Middle frontal gyrus (tissue), 1 donor: ENCODE measurements around the gene CD38.
"Not testable (repeated sequence)": the region's sequence is repeated elsewhere in the genome, so short reads cannot be mapped to it uniquely, and the experiment has no call there.

Source experiments
- DNase-seq: peaks from one replicate; pipeline ENCODE4 v3.0.0-alpha.2; 2015; ENCODE audit warnings: low spot score; ENCODE audit errors: extremely low spot score

The CD38 gene

GRCh38 chr4:15778289-15779241 is at the start of gene CD38:
TSS of gene CD38 (plus strand) at chr4:15778328. CDS start at chr4:15778415, 87 bp downstream.
- DNase-seq = no peak

DNA sequence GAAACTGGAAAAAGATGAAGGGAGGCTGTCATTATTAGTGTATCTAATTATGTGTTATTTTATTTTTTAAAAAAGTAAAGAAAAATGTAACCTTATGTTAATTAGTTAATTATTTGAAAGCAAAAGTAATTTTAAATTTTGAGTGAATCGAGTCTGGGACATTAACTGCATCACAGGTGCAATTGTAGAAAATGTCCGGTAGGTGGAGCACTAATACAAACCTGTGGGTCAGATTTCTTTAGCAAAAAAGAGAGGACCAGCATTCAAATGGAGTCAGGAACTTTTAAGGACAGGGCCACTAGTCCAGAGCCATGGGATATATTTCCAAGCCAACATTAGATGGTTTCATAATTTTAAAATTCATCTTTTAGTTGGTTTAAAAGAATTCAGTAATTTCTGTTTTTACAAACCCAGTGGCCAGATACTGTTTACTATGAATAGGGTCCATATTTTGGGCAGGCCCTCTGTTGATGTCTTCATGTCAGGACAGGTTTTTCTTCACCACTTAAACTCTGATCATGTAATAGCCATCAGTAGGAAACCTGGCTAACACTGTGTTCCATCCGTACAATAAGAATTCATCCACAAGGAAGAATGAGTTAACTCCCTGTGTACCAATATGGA is 48.1 kb upstream of the CD38 start:
- DNase-seq = peak; percentile 19

DNA sequence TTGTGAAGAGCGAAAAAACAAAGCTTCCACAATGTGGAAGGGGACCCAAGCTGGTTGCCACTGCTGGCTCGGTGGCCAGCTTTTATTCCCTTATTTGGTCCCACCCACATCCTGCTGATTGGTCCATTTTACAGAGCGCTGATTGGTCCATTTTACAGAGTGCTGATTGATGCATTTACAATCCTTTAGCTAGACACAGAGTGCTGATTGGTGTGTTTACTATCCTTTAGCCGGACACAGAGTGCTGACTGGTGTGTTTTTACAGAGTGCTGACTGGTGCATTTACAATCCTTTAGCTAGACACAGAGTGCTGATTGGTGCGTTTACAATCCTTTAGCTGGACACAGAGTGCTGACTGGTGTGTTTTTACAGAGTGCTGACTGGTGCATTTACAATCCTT is 45.1 kb upstream of the CD38 start:
- not testable (repeated sequence) for DNase-seq

GRCh38 chr4:15735536-15735935 is 42.6 kb upstream of the CD38 start:
- no peak for DNase-seq

DNA sequence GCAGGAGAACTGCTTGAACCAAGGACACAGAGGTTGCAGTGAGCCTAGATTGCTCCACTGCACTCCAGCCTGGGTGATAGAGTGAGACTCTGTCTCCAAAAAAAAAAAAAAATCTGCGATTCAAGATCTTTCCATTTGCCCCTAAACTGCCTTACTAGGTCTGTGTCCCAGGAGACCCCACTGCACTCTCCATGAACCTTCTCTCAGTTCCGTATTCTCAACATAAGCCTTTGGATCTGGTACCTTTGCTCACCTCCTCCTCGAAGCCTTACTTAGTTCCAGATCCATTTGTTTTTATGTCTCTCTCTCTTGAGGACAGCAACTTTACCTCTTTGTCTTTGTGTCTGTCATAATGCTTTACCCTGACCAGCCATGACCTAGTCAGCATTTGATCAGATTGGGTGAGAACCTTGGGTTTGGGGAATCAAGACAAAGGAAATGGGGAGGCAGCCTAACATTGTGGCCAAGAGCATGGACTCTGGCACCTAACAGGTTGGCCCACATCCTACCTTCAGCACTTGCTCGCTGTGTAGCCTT is 41.5 kb upstream of the CD38 start:
- no peak for DNase-seq

DNA sequence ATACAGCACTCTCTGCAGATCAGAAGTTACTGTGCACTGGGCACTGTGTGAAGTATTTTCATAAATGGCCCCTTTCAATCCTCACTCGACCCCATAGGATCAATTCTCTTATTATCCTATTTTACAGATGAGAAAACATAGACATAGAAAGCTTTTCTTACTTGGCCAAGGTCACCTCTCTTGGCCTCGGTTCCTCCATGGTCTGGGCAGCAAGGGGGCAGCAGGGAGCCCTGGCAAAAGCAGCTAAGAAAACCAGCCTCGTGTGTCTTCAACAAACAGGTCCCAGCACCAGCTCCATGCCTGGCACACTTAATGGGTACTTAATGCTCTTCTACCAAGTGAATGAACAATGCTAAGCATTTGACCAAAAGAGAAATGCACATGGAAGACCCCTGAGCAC is 40.9 kb upstream of the CD38 start:
- no peak for DNase-seq

DNA sequence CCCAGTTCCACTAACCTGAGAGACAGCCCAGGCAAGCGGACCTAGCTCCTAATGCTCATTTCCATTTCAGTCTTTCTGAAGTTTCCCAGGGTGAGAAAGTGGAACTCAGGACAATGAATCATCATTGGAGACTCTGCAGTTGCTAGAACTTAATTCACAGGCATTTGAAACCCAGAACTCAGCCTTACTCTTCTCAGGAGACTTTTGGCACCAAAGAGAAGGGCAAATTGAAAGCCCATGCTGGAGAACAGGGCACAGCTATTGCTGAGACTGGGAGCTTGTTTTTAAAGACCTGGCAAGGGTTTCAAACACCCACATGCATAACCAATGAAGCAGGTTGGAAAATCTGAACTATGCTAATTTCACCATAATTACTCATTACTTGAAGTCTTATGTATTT is 39.3 kb upstream of the CD38 start:
- DNase-seq = no peak

DNA sequence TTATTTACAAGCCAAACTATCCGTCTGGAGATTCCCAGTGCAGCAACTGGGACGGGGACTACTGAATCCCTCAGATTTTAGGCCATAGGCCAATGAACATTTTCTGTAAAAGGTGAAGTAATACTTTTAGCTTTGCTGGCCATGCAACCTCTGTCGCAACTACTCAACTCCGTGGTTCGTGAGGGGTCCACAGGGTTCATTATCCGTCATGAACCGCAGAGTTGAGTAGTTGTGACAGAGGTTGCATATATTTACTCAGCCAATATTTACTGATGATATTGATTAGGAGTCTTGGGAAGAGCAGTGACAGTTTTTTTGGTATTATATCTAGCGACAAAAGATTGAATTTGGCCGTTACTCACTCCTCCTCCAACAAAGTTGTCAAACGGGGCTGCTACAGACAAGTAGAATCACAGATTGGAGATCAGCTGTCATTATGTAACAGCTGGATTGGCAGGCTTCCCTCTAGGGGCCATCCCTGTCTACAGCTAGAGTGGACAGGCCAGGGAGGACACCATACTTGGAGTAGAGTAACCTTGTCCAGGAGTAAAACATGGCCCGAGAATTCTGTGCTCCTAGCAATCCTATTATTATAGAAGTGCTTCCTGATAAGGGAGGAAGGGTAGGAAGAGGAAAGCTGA is 37.2 kb upstream of the CD38 start:
- no peak for DNase-seq

- no peak for DNase-seq
Measured at GRCh38 chr4:15742083-15742582, 36.0 kb upstream of the CD38 start.

DNA sequence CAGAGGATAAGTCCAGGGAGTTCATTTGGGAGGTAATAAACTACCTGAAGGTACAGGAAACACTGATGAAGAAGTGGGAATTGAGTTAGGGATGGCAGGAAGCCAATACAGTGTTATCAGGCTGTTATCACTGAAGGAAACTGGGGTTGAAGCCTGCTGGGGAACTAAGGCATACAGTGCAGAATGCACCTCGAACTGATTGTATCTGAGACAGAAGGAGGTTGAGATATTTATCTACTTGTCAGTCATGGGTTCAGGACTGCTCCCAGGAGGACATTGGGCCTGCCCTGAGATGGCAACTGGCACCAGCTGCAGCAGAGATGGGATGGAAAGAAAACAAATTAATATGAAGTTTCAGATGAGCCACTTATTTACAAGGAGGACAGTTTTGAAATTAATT is 35.5 kb upstream of the CD38 start:
- DNase-seq = no peak

DNA sequence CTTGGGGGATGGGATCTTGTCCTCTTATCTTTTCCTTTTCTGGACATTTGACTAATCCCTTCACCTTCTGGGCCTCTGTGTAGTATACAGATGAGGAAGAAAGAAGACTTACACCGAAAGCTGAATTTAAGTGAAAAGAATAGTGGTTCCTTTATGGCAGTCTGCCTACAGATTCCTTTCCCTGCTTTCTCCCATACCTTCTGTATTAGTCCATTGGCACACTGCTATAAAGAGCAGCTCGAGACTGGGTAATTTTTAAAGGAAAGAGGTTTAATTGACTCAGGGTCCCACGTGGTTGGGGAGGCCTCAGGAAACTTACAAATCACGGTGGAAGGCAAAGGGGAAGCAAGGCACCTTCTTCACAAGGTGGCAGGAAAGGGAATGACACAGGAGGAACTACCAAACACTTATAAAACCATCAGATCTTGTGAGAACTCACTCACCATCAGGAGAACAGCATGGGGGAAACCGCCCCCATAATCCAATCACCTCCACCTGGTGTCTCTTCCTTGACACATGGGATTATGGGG is 34.0 kb upstream of the CD38 start:
- no peak for DNase-seq

- DNase-seq = no peak
Measured at GRCh38 chr4:15746110-15746509, 32.0 kb upstream of the CD38 start.

DNA sequence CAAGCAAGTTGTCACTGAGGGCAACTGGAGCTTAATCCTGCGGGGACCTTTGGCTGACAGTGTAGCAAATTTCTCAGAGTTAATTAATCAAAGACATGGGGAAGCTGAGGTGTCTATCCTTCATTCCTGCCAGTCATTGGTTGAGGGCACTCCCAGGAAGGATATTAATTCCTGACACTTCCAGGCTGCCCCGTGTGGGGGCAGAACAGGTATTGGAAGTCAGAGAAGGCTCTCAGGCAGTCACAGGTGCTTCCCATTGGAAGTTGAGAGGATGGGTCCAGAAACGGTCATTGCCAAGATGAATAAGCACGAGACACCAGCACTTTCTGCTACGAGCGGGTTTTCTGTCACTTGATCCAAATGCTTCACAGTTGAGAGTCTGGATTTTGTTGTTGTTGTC is 29.1 kb upstream of the CD38 start:
- DNase-seq = no peak

DNA sequence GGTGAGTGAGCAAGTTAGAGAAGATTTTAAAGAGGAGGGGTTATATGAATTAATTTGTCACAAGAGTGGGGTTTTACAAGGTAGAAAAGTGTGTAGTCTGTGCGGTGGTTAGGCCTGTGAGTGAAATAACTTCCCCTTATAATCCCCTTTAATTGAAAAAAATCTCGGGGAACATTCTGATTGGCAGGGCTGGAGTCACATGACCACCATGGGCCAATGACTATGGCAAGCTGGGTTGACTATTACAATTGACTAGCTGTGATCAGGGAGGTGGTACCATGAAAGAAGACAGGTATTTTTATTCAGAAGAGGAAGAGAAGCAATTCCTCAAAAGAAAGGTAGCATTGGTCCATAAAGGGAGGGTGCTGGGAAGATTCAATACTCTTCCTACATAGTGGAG is 27.0 kb upstream of the CD38 start:
- DNase-seq = no peak

DNA sequence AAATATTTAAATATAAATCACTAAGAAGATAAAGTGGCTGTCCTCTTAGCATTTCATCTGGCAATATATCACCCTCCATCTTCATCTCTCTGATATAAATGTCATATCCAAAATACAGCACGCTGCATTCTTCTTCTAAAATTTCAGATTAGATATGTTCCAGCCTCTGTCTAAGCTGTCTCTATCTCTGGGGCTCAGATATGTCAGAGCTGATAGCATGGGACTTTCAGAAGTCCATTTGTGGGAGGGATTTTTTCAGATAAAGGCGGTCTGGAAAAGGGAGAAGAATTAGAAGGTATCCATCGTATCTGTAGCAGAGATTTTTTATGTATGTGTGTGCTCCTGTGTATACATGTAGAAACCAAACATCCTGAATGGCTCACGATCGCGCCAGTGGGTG is 25.0 kb upstream of the CD38 start:
- no peak for DNase-seq

DNA sequence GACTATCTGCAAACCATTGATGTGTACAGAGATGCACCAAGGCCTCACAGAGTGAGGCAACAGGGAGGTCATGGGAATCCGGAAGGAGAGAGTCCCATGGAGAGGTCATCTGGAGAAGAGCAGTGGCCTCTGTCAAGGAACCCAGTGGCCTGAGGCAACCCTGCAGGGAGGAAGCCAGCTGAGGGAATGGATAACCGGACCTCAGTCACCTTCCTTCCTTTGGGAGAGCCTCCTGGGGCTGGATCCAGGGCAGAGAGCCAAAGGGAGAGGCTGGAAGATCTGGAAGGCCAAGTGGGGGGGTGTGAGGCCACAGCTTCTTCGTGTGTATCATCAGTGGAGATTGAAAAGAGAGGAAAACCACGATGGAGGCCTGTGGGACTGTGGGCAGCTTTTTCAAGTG is 24.3 kb upstream of the CD38 start:
- no peak for DNase-seq

- DNase-seq = no peak
Measured at GRCh38 chr4:15754323-15754722, 23.8 kb upstream of the CD38 start.

- no peak for DNase-seq
Measured at GRCh38 chr4:15755321-15756155, 22.6 kb upstream of the CD38 start.

GRCh38 chr4:15756361-15756861 is 21.7 kb upstream of the CD38 start:
- no peak for DNase-seq

DNA sequence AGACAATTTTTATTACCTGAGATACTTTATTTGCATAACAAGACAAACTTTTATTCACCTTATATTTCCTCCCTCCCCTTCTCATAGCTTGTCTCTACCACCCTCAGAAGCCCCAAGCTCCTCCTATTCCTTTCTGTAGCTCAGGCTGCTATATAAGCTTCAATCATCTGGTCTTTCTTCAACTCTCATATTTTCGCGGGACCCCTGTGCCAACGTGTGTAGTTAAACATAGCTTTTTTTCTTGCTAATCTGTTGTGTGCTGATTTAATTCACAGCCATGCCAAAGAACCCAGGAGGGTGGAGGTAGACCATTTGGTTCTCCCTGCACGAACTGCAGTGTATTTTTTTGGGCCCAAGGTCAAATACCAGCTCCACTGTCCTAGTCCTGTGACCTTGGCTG is 21.1 kb upstream of the CD38 start:
- DNase-seq = no peak
